ENCODE results near the gene GALNT6.

GRCh38 chr12:51388846-51389245 lies 2.4 kb downstream of the GALNT6 start:
- TF ChIP-seq CTCF (IDR thresholded peaks at IDR 0.05; ENCODE audit: poor library complexity) (no peak), EZH2 (IDR thresholded peaks at IDR 0.05; ENCODE audit: borderline replicate concordance) (no peak)

Data from hepatocyte (in vitro differentiated cells).